GM12875 (cell line): ENCODE results near the gene HMCN1.

ENCODE experiments used
- H3K4me3 ChIP-seq: one replicate; pipeline ENCODE4 v1.5.1; 2011; ENCODE audit warnings: low read depth, low read length, control low read depth
- TF ChIP-seq, protein P1 (sequence below): IDR thresholded peaks from 2 replicates; pipeline ENCODE4 v1.5.1; 2011; ENCODE audit warnings: low read depth, mild to moderate bottlenecking, control low read depth, inconsistent platforms, low read length, moderate library complexity, borderline replicate concordance; ENCODE audit not compliant: insufficient read depth

Gene HMCN1

DNA sequence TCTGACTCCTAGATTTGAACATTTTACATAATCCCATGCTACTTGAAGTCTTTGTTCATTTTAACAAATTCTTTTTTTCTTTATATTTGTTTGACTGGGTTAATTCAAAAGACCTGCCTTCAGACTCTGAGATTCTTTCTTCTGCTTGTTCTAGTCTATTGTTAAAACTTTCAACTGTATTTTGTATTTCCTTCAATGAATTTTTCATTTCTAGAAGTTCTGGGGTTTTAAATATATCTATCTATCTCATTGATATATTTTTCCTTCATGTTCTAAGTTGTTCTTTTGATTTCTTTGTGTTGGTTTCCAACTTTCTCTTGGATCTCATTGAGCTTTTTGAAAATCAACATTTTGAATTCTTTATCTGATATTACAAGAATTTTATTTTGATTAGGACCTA lies 64.3 kb downstream of the HMCN1 start:
- no peak overlapping the region for H3K4me3 ChIP-seq
- TF ChIP-seq, protein P1, sequence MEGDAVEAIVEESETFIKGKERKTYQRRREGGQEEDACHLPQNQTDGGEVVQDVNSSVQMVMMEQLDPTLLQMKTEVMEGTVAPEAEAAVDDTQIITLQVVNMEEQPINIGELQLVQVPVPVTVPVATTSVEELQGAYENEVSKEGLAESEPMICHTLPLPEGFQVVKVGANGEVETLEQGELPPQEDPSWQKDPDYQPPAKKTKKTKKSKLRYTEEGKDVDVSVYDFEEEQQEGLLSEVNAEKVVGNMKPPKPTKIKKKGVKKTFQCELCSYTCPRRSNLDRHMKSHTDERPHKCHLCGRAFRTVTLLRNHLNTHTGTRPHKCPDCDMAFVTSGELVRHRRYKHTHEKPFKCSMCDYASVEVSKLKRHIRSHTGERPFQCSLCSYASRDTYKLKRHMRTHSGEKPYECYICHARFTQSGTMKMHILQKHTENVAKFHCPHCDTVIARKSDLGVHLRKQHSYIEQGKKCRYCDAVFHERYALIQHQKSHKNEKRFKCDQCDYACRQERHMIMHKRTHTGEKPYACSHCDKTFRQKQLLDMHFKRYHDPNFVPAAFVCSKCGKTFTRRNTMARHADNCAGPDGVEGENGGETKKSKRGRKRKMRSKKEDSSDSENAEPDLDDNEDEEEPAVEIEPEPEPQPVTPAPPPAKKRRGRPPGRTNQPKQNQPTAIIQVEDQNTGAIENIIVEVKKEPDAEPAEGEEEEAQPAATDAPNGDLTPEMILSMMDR, result no peak

DNA sequence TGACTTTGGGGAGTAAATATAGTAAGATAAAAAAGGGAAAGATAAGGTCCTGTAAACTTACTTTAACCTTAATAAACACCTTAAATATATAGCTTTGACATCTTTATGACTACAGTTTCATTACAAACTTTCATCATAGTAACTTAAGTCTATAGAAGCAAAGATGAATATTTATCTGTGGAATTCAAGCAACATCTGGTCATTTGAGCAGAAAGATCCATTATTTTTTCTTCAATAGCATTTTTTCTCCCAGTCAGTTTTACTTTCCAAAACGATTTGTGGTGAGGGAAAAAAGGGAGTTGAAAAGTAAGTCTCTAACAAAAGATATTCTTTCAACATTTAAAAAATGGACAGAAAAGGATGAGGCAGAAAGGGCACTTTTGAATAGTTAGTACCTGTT lies 69.0 kb downstream of the HMCN1 start:
- TF ChIP-seq, protein P1, result no peak

DNA sequence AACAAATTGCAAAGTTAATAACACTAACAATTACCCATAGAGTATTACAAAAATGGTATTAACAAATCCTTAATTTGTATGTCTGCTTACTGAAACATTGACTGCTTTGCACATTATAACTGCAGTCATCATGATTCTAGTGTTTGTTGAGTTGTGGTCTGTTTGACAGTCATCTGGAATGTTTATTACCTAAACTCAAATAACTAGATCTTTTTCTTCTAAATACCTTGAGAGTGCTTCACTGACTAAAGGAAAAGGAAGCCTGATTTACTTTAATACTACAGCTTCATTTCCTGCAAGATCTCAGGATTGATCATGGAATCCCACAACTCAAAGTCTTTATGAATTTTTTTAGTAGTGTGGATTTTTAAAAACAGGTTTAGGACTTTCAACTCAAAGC lies 70.0 kb downstream of the HMCN1 start:
- TF ChIP-seq, protein P1, result no peak
- no peak overlapping the region for H3K4me3 ChIP-seq

More for the DNA sequence above, 69.0 kb downstream of the HMCN1 start:
- no peak overlapping the region for H3K4me3 ChIP-seq

DNA sequence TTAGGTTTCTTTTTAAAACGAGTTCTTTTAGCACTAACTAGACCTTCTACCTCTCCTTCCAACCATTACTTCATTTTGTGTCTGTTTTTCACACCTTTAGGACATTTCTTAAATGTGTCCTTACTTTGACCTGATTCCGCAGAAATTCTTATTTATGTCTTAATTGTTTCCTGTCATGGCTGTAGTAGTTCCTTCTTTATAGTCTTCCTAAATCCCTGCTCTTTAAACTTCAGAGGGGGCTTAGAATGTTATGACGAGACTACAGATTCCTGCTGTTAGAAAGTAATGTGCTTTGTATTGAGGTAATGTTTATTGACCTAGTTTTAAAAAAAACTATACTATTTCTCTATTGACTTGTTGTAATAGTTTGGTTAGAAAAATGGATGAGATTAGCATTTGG lies 70.4 kb downstream of the HMCN1 start:
- TF ChIP-seq, protein P1, result no peak
- H3K4me3 ChIP-seq, result no peak overlapping the region

DNA sequence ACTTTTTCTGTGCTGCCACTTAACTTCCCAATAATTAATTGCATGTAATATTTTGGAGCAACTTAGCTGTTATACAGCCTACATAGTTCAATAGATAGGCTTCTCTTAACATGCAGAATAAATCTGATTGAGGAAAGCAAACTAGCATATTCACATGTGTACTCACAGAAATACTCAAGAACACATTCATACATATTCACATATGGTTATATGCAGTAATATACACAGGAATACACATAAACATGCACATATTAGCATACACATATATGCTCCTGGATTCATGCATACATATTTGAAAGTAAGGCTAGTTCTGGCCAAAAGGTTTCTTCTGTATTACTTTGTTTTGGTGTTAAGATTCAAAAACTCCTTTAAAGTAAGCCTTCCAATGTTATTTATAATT lies 73.1 kb downstream of the HMCN1 start:
- TF ChIP-seq, protein P1, result no peak
- H3K4me3 ChIP-seq, result no peak overlapping the region

DNA sequence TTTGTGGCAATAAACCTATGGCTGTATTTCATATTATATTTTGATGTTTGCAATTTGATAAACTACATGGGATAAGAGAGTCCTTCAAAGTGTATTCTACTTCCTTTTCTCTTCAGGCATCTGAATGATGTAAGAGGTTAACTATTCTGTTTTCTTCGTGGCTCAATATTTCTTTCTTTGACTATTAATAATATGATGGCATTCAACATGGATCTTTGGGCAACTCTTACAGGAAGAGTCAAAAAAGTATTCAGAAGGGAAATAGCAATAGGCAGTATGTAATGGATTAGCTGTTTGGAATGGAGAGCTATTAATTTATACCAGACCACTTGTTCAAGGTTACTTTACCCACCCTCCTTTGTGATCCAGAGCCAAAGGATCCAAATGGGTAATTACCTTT lies 74.4 kb downstream of the HMCN1 start:
- H3K4me3 ChIP-seq, result no peak overlapping the region
- TF ChIP-seq, protein P1, result no peak

DNA sequence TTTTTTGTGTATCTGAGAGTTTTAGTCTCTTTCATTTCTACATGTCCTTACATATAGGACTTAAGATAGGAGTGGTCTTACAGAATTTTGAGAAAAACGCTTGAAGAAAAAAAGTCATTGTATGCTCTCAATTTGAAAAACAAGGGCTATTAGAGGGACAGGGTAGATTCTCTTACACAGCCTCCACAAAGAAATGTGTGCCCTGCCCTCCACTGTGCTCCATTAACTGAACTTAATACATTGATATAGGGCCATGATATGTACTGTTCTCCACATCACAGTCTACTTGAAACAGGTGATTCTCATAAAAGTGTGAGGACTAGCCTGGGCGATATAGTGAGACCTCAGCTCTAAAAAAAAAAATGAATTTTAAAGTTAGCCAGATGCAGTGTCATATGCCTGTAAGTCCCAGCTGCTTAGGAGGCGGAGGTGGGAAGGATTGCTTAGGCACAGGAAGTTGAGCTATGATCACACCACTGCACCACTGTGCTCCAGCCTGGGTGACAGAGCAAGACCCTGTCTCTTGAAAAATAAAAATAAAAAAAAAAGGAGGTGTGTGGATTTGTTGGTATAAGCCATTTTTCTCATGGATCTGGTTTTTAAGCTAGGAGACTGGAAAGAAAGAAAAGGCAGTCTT lies 77.0 kb downstream of the HMCN1 start:
- TF ChIP-seq, protein P1, result no peak
- H3K4me3 ChIP-seq, result no peak overlapping the region
